Fibroblast of lung (primary cell): ENCODE measurements around the gene OR2AG2. TPM values are rescaled to one million over a fixed set of nuclear protein-coding genes. Genes with fewer than 3 reads are reported as not detected.

Experiments
- DNase-seq, 2 donors: peaks; one replicate each; pipeline versions ENCODE4 v3.0.0 to v3.0.0-alpha.2; 2010; ENCODE audit warnings: low read depth in 2 of 2
- H2AFZ ChIP-seq: 2 replicates; pipeline ENCODE4 v1.5.1; 2012; ENCODE audit warnings: low read length, control low read depth, inconsistent platforms
- H3K27ac ChIP-seq: 2 replicates; pipeline ENCODE4 v1.5.1; 2011; ENCODE audit warnings: low read length, control low read depth; ENCODE audit not compliant: insufficient read depth
- H3K27me3 ChIP-seq: 2 replicates; pipeline ENCODE4 v1.5.1; 2011; ENCODE audit warnings: mild to moderate bottlenecking, low read length; ENCODE audit not compliant: control insufficient read depth, insufficient read depth
- H3K36me3 ChIP-seq: 2 replicates; pipeline ENCODE4 v1.5.1; 2011; ENCODE audit warnings: low read length; ENCODE audit not compliant: control insufficient read depth, insufficient read depth
- H3K4me1 ChIP-seq: 2 replicates; pipeline ENCODE4 v1.5.1; 2011; ENCODE audit warnings: low read length; ENCODE audit not compliant: control insufficient read depth, insufficient read depth; ENCODE audit errors: extremely low read depth
- H3K4me2 ChIP-seq: 2 replicates; pipeline ENCODE4 v1.5.1; 2011; ENCODE audit warnings: low read length, control low read depth; ENCODE audit not compliant: insufficient read depth; ENCODE audit errors: extremely low read depth
- H3K4me3 ChIP-seq, 4 experiments: fragments of 200-600 bp in 1 of 4; sonication (generic) in 1 of 4; replicated peaks in 1 of 4; 2 replicates each; pipeline ENCODE4 v1.5.1; 2011 to 2016; ENCODE audit warnings: low read length in 4 of 4, low read depth in 3 of 4, mild to moderate bottlenecking in 3 of 4, control low read depth in 2 of 4, inconsistent platforms in 1 of 4, mixed read lengths in 1 of 4; ENCODE audit not compliant: insufficient read depth in 1 of 4; ENCODE audit errors: control extremely low read depth in 1 of 4
- H3K79me2 ChIP-seq: 2 replicates; pipeline ENCODE4 v1.5.1; 2012; ENCODE audit warnings: mild to moderate bottlenecking, low read length, inconsistent platforms; ENCODE audit not compliant: control insufficient read depth, insufficient read depth
- H3K9ac ChIP-seq: 2 replicates; pipeline ENCODE4 v1.5.1; 2011; ENCODE audit warnings: mild to moderate bottlenecking, low read length, control low read depth; ENCODE audit not compliant: insufficient read depth
- H3K9me3 ChIP-seq: 2 replicates; pipeline ENCODE4 v1.5.1; 2012; ENCODE audit warnings: low read depth, low read length; ENCODE audit not compliant: control insufficient read depth, insufficient read depth
- H4K20me1 ChIP-seq: 2 replicates; pipeline ENCODE4 v1.5.1; 2011; ENCODE audit warnings: low read length; ENCODE audit not compliant: control insufficient read depth, insufficient read depth; ENCODE audit errors: extremely low read depth
- EZH2 ChIP-seq: IDR thresholded peaks from 2 replicates; pipeline ENCODE4 v1.5.1; 2012; ENCODE audit warnings: low read length, control low read depth, mild to moderate bottlenecking; ENCODE audit errors: missing control alignments
- polyA plus RNA-seq, 2 donors: library from polyadenylated mRNA; depleted of rRNA in 1 of 2; stranded (reverse) in 1 of 2; unstranded in 1 of 2; fragments of >200 nt; gene quantifications; 2 replicates each; pipeline ENCODE4 v1.2.1, GENCODE V29; 2011 to 2012; ENCODE audit warnings: missing spikeins in 1 of 2
- total RNA-seq: library from RNA; depleted of rRNA; stranded (reverse); fragments of >200 nt; gene quantifications from 2 replicates; pipeline ENCODE4 v1.2.1, GENCODE V29; 2014
- TF ChIP-seq, protein P1 (sequence below), 2 donors: IDR thresholded peaks in 1 of 2; conservative IDR thresholded peaks in 1 of 2; 1 replicate in 1 of 2; 2 replicates in 1 of 2; pipeline ENCODE4 v1.5.1; 2011 to 2012; ENCODE audit warnings: low read length in 2 of 2, control low read depth in 1 of 2, inconsistent platforms in 1 of 2, low read depth in 1 of 2, mild to moderate bottlenecking in 1 of 2

Gene OR2AG2
- total and polyA plus RNA-seq, 2 donors (not counting 1 experiment from before 2014, with no cell fraction given), result under 0.01 to 0.03 TPM

GRCh38 chr11:6721343-6721742 lies 50.4 kb downstream of the OR2AG2 start:
- Histone ChIP-seq H3K4me2 (no peak overlapping the region), H3K79me2 (no peaks in the 10 kb centered on the region), H3K27ac (no peak overlapping the region), H3K9ac (no peak overlapping the region), H4K20me1 (no peaks in the 10 kb centered on the region), H3K4me3 (no peak overlapping the region), H3K4me1 (no peaks in the 10 kb centered on the region), H3K36me3 (no peaks in the 10 kb centered on the region), H3K27me3 (peaks cover 5% of the 10 kb centered on the region), H2AFZ (no peak overlapping the region), H3K9me3 (no peaks in the 10 kb centered on the region)
- no peak for DNase-seq
- TF ChIP-seq, protein P1, sequence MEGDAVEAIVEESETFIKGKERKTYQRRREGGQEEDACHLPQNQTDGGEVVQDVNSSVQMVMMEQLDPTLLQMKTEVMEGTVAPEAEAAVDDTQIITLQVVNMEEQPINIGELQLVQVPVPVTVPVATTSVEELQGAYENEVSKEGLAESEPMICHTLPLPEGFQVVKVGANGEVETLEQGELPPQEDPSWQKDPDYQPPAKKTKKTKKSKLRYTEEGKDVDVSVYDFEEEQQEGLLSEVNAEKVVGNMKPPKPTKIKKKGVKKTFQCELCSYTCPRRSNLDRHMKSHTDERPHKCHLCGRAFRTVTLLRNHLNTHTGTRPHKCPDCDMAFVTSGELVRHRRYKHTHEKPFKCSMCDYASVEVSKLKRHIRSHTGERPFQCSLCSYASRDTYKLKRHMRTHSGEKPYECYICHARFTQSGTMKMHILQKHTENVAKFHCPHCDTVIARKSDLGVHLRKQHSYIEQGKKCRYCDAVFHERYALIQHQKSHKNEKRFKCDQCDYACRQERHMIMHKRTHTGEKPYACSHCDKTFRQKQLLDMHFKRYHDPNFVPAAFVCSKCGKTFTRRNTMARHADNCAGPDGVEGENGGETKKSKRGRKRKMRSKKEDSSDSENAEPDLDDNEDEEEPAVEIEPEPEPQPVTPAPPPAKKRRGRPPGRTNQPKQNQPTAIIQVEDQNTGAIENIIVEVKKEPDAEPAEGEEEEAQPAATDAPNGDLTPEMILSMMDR (conservative IDR thresholded peaks at IDR 0.05 in 1 of 2, IDR thresholded peaks at IDR 0.05 in 1 of 2; ENCODE audit: low read depth in 1 of 2, low read length in 2 of 2), result no peak
- no peak for TF ChIP-seq EZH2

GRCh38 chr11:6719576-6719975 lies 52.2 kb downstream of the OR2AG2 start:
- Histone ChIP-seq H3K9ac (no peak overlapping the region), H2AFZ (no peak overlapping the region), H3K27me3 (peaks cover 8% of the 10 kb centered on the region), H3K9me3 (no peaks in the 10 kb centered on the region), H4K20me1 (no peaks in the 10 kb centered on the region), H3K36me3 (no peaks in the 10 kb centered on the region), H3K4me3 (no peak overlapping the region), H3K4me2 (no peak overlapping the region), H3K4me1 (no peaks in the 10 kb centered on the region), H3K79me2 (no peaks in the 10 kb centered on the region), H3K27ac (no peak overlapping the region)
- DNase-seq, result no peak
- TF ChIP-seq, protein P1 (conservative IDR thresholded peaks at IDR 0.05 in 1 of 2, IDR thresholded peaks at IDR 0.05 in 1 of 2; ENCODE audit: low read depth in 1 of 2, low read length in 2 of 2), result no peak
- no peak for TF ChIP-seq EZH2

DNA sequence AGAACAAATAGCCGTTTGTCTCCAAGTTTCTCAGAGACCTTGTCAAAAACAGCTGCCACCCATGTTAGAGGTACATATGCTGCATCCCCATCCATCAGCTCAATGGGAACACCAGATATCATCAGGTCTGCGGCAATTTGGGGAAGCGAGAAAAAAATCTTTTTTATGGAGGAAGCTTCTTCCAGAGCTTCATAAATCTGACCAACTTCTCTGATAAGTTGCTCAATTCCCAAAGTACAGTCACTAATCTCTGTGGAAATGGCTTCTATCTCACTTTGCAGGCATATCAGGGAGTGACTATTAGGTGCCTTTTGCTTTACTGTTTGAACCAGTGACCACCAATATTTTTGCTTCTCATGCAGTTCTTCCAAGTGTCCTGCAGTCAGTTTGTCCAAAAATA lies 54.4 kb downstream of the OR2AG2 start:
- Histone ChIP-seq H2AFZ (no peak overlapping the region), H3K27ac (no peak overlapping the region), H3K36me3 (no peaks in the 10 kb centered on the region), H3K4me1 (no peaks in the 10 kb centered on the region), H3K4me2 (no peak overlapping the region), H3K9ac (no peak overlapping the region), H3K27me3 (peaks cover 8% of the 10 kb centered on the region), H4K20me1 (no peaks in the 10 kb centered on the region), H3K4me3 (no peak overlapping the region), H3K9me3 (no peaks in the 10 kb centered on the region), H3K79me2 (no peaks in the 10 kb centered on the region)
- DNase-seq, result no peak
- TF ChIP-seq, protein P1 (conservative IDR thresholded peaks at IDR 0.05 in 1 of 2, IDR thresholded peaks at IDR 0.05 in 1 of 2; ENCODE audit: low read depth in 1 of 2, low read length in 2 of 2), result no peak
- no peak for TF ChIP-seq EZH2

Other genes starting within 250 kb of the OR2AG2 start
- 9.2 and 12.1 TPM in 2 replicates for gene RRP8, start 168.4 kb downstream of the OR2AG2 start, total RNA-seq
- 12.6 and 13.2 TPM in 2 replicates for gene RRP8, start 168.4 kb downstream of the OR2AG2 start, polyA plus RNA-seq
- gene ILK, start 168.2 kb downstream of the OR2AG2 start, total RNA-seq, result 136 and 176 TPM in 2 replicates
- 420 and 461 TPM in 2 replicates for gene ILK, start 168.2 kb downstream of the OR2AG2 start, polyA plus RNA-seq
- gene TAF10, start 159.8 kb downstream of the OR2AG2 start, total RNA-seq, result 61.9 and 77.8 TPM in 2 replicates
- gene TAF10, start 159.8 kb downstream of the OR2AG2 start, polyA plus RNA-seq, result 142 and 176 TPM in 2 replicates
- 93.7 and 127 TPM in 2 replicates for gene TPP1, start 152.6 kb downstream of the OR2AG2 start, total RNA-seq
- 136 and 195 TPM in 2 replicates for gene TPP1, start 152.6 kb downstream of the OR2AG2 start, polyA plus RNA-seq
- gene DCHS1, start 116.2 kb downstream of the OR2AG2 start, total RNA-seq, result 11.0 and 23.9 TPM in 2 replicates
- gene DCHS1, start 116.2 kb downstream of the OR2AG2 start, polyA plus RNA-seq, result 0.92 and 5.0 TPM in 2 replicates
- 44.9 and 53.2 TPM in 2 replicates for gene MRPL17, start 88.6 kb downstream of the OR2AG2 start, total RNA-seq
- gene MRPL17, start 88.6 kb downstream of the OR2AG2 start, polyA plus RNA-seq, result 44.4 and 73.0 TPM in 2 replicates
- not detected in 2 replicates for gene OR2AG1, start 11.0 kb upstream of the OR2AG2 start, total RNA-seq
- not detected in 2 replicates for gene OR2AG1, start 11.0 kb upstream of the OR2AG2 start, polyA plus RNA-seq
- under 0.01 and 0.17 TPM in 2 replicates for gene OR6A2, start 27.7 kb upstream of the OR2AG2 start, total RNA-seq
- gene OR6A2, start 27.7 kb upstream of the OR2AG2 start, polyA plus RNA-seq, result 0.03 TPM in 1 of 2 replicates, not detected in the other
- not detected in 2 replicates for gene OR10A5, start 73.7 kb upstream of the OR2AG2 start, total RNA-seq
- not detected in 2 replicates for gene OR10A5, start 73.7 kb upstream of the OR2AG2 start, polyA plus RNA-seq
- gene OR10A2, start 91.1 kb upstream of the OR2AG2 start, total RNA-seq, result not detected in 2 replicates
- not detected in 2 replicates for gene OR10A2, start 91.1 kb upstream of the OR2AG2 start, polyA plus RNA-seq
- gene OR10A4, start 104.6 kb upstream of the OR2AG2 start, total RNA-seq, result not detected in 2 replicates
- gene OR10A4, start 104.6 kb upstream of the OR2AG2 start, polyA plus RNA-seq, result not detected in 2 replicates
- 0.26 and 0.33 TPM in 2 replicates for gene OR2D2, start 120.5 kb upstream of the OR2AG2 start, total RNA-seq
- not detected in 2 replicates for gene OR2D2, start 120.5 kb upstream of the OR2AG2 start, polyA plus RNA-seq
- not detected in 2 replicates for gene OR2D3, start 149.0 kb upstream of the OR2AG2 start, total RNA-seq
- gene OR2D3, start 149.0 kb upstream of the OR2AG2 start, polyA plus RNA-seq, result not detected in 2 replicates
- gene ZNF215, start 154.4 kb upstream of the OR2AG2 start, total RNA-seq, result 3.6 and 4.1 TPM in 2 replicates
- 2.7 and 3.8 TPM in 2 replicates for gene ZNF215, start 154.4 kb upstream of the OR2AG2 start, polyA plus RNA-seq
- 8.7 and 9.9 TPM in 2 replicates for gene ZNF214, start 248.4 kb upstream of the OR2AG2 start, total RNA-seq
- 1.8 and 2.0 TPM in 2 replicates for gene ZNF214, start 248.4 kb upstream of the OR2AG2 start, polyA plus RNA-seq
- gene NLRP14, start 248.5 kb upstream of the OR2AG2 start, total RNA-seq, result under 0.01 and 0.17 TPM in 2 replicates
- gene NLRP14, start 248.5 kb upstream of the OR2AG2 start, polyA plus RNA-seq, result 0.05 and 0.07 TPM in 2 replicates